ENCODE results near the gene HSD17B11.

- no peak for TF ChIP-seq ZNF530 (tag by site-specific recombination; IDR thresholded peaks at IDR 0.05; ENCODE audit: low read depth)
- TF ChIP-seq ZSCAN16 (tag by site-specific recombination; IDR thresholded peaks at IDR 0.05), result no peak
- no peak for TF ChIP-seq ZBTB21 (tag by site-specific recombination; IDR thresholded peaks at IDR 0.05)
- no peak for TF ChIP-seq KLF9 (tag by site-specific recombination; IDR thresholded peaks at IDR 0.05; ENCODE audit: low read depth)
- TF ChIP-seq, protein P1, sequence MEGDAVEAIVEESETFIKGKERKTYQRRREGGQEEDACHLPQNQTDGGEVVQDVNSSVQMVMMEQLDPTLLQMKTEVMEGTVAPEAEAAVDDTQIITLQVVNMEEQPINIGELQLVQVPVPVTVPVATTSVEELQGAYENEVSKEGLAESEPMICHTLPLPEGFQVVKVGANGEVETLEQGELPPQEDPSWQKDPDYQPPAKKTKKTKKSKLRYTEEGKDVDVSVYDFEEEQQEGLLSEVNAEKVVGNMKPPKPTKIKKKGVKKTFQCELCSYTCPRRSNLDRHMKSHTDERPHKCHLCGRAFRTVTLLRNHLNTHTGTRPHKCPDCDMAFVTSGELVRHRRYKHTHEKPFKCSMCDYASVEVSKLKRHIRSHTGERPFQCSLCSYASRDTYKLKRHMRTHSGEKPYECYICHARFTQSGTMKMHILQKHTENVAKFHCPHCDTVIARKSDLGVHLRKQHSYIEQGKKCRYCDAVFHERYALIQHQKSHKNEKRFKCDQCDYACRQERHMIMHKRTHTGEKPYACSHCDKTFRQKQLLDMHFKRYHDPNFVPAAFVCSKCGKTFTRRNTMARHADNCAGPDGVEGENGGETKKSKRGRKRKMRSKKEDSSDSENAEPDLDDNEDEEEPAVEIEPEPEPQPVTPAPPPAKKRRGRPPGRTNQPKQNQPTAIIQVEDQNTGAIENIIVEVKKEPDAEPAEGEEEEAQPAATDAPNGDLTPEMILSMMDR (tag by site-specific recombination; IDR thresholded peaks at IDR 0.05), result no peak
- no peak for TF ChIP-seq ZNF175 (tag by site-specific recombination; IDR thresholded peaks at IDR 0.05)
Observed at GRCh38 chr4:87375719-87376291, 15.2 kb downstream of the HSD17B11 start.

Measured in HEK293 (cell line).